ENCODE measurements around the gene SOX4.

The SOX4 gene

DNA sequence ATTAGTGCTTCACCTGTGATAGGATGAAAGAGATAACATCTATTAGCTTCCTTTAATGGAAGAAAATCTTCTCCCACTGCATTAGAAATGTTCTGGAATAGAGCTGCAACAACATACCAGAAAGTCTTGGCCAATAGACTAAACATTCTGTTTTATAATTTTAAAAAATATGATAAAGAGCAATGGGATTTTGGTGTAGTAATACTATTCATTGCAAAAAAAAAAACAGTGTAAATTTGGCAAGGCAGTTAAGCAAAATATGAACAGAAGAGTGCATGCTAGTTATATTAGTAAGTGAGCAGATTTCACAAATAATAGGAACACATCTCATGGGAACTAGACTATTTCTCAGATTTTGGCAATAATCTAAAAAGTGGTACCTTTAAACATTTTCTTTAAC lies 43.3 kb downstream of the SOX4 start (continued):
- TF ChIP-seq CREB5 (CRISPR knock-in tag; IDR thresholded peaks at IDR 0.05; ENCODE audit: low read depth) (no peak), BACH2 (CRISPR knock-in tag; IDR thresholded peaks at IDR 0.05; ENCODE audit: borderline replicate concordance) (no peak), ZC3H10 (CRISPR knock-in tag; IDR thresholded peaks at IDR 0.05) (no peak)

GRCh38 chr6:21639316-21639715 lies 45.8 kb downstream of the SOX4 start:
- no peak for ATAC-seq
- TF ChIP-seq ZNF8 (CRISPR knock-in tag; IDR thresholded peaks at IDR 0.05) (no peak), CSDC2 (CRISPR knock-in tag; IDR thresholded peaks at IDR 0.05) (no peak), ZNF565 (CRISPR knock-in tag; conservative IDR thresholded peaks at IDR 0.05; ENCODE audit: low read depth) (no peak), CREB5 (CRISPR knock-in tag; IDR thresholded peaks at IDR 0.05; ENCODE audit: low read depth) (no peak), SNAI2 (CRISPR knock-in tag; IDR thresholded peaks at IDR 0.05) (no peak), ZC3H10 (CRISPR knock-in tag; IDR thresholded peaks at IDR 0.05) (no peak), ZFP30 (CRISPR knock-in tag; IDR thresholded peaks at IDR 0.05) (no peak), ARNTL (CRISPR knock-in tag; IDR thresholded peaks at IDR 0.05; ENCODE audit: borderline replicate concordance, low read depth) (no peak), ZNF70 (CRISPR knock-in tag; IDR thresholded peaks at IDR 0.05) (no peak), TCF4 (CRISPR knock-in tag; IDR thresholded peaks at IDR 0.05; ENCODE audit: borderline replicate concordance) (no peak), RARB (CRISPR knock-in tag; IDR thresholded peaks at IDR 0.05) (no peak), GLIS3 (CRISPR knock-in tag; IDR thresholded peaks at IDR 0.05) (no peak)
- TF ChIP-seq, protein P1, sequence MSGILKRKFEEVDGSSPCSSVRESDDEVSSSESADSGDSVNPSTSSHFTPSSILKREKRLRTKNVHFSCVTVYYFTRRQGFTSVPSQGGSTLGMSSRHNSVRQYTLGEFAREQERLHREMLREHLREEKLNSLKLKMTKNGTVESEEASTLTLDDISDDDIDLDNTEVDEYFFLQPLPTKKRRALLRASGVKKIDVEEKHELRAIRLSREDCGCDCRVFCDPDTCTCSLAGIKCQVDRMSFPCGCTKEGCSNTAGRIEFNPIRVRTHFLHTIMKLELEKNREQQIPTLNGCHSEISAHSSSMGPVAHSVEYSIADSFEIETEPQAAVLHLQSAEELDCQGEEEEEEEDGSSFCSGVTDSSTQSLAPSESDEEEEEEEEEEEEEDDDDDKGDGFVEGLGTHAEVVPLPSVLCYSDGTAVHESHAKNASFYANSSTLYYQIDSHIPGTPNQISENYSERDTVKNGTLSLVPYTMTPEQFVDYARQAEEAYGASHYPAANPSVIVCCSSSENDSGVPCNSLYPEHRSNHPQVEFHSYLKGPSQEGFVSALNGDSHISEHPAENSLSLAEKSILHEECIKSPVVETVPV (CRISPR knock-in tag; IDR thresholded peaks at IDR 0.05), result no peak
